Activated gamma-delta T cell treated with Interleukin-2 at 50 U/mL for 16 hours (primary cell): ENCODE results near the gene GABRB1.

Experiments
- DNase-seq: peaks from one replicate; pipeline ENCODE4 v3.0.0-alpha.2; 2020

The GABRB1 gene

GRCh38 chr4:47410271-47410670 lies 378.9 kb downstream of the GABRB1 start:
- no peak for DNase-seq

DNA sequence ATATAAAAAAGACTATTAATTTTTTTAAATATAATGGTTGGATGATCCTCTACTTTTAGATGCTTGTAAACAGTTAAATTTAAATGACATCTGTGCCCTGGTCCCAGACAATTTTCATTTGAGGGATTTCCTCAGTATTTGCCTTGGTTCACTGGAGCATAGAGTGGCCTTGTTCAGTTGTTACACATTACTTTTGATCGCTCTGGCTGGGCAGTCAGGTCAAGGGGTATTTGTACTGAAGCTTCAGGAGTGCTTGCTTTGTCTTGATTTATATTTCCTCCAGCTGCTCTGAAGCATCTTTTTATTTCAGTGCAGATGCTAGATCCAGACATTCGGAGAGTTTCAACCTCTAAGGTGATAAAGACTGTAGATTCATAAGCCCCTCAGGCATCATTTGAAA lies 382.2 kb downstream of the GABRB1 start:
- DNase-seq, result no peak

DNA sequence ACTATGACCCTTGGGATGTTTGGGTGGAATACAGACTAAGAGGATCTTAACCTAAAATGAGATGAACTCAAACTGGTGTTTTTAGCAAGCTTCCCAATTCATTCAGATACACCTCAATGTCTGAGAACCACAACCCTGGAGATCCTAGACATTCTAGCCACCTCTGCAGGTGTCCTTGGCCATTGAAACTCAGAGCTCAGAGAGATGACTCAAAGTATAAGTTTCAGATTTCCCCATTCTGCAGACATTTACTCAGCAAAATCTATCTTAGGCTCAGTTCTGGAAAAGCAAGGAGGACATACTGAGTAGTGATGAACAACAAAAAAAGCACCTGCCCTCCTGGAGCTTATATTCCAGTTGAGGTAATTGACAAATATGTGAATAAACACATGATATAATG lies 384.4 kb downstream of the GABRB1 start:
- DNase-seq, result no peak

DNA sequence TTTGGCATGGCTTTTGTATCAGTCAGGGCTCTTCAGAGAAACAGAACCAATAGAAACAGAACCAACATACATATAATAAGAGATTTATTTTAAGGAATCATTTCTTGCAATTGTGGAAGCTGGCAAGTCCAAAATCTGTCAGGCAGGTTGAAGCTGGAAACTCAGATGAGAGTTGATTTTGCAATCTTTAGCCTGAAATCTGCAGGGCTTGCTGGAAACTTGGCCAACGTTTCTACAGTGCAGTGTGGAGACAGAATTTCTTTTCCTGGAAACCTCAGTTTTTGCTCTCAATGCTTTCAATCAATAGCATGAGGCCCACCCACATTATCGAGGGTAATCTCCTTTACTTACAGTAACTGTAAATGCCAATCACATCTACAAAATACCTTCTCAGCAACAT lies 386.8 kb downstream of the GABRB1 start:
- no peak for DNase-seq

GRCh38 chr4:47419296-47419695 lies 387.9 kb downstream of the GABRB1 start:
- DNase-seq, result no peak

- no peak for DNase-seq
Observed at GRCh38 chr4:47425628-47426027, 394.3 kb downstream of the GABRB1 start.

- DNase-seq, result no peak
Observed at GRCh38 chr4:47427935-47428334, 396.6 kb downstream of the GABRB1 start.

- no peak for DNase-seq
Observed at GRCh38 chr4:47432749-47433148, 401.4 kb downstream of the GABRB1 start.

- DNase-seq, result no peak
Observed at GRCh38 chr4:47434931-47435330, 403.6 kb downstream of the GABRB1 start.

DNA sequence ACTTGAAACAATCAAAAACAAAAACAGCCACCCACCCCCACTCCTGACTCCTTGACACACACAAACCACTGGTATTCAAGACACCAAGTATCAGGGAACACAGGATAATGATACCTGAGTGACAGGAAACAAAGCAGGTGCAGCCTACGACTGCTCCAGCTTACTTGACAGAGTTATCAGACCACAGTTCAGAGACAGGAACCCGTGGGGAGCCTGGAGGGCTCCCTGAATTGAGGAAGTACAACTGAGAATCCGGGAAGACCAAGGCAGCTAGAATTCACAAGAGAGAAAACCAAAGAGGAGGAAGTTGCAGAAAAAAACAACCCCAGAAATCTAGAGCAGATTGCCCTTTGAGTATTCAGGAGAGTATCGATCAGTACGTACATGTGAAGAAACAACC lies 411.6 kb downstream of the GABRB1 start:
- no peak for DNase-seq

GRCh38 chr4:47444031-47444430 lies 412.7 kb downstream of the GABRB1 start:
- no peak for DNase-seq

DNA sequence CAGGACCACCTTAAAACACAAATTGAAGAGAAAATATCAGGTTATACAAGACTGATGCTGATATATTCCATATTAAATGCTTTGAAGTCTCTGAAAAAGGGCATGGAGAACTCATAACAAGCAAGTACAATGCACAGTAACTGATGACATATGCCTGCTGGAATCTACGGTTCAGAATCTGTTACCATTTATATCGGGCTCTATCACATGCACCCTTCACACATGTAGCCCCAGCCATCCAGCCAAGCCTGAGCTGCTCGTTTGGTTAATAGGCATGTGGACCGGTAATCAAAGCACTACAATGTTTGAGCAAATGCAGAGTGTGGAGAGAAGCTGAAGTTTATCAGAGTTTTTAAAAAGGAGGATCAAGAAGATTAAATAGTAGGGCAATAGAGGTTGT lies 420.3 kb downstream of the GABRB1 start:
- DNase-seq, result no peak

DNA sequence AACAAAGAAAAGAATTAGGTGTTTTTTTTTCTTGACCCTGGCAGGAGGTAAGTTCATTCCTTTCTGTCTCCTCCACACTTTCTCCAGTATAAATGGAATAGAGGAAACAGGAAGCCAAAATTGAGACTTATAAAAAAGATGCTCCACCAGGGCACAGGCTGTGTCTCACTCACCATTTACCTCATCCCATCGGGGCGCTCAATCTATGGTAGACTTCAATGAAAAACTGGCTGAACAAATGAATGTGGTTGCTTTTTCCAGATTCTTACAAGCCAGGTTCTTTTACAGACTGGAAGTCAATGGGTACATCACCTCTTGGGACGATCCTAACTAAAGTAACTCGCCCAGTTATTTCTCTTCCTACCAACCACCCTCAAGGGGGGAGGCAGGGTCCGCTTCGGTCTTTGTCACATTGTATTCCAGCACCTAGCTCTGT lies 431.4 kb downstream of the GABRB1 start:
- DNase-seq, result no peak

DNA sequence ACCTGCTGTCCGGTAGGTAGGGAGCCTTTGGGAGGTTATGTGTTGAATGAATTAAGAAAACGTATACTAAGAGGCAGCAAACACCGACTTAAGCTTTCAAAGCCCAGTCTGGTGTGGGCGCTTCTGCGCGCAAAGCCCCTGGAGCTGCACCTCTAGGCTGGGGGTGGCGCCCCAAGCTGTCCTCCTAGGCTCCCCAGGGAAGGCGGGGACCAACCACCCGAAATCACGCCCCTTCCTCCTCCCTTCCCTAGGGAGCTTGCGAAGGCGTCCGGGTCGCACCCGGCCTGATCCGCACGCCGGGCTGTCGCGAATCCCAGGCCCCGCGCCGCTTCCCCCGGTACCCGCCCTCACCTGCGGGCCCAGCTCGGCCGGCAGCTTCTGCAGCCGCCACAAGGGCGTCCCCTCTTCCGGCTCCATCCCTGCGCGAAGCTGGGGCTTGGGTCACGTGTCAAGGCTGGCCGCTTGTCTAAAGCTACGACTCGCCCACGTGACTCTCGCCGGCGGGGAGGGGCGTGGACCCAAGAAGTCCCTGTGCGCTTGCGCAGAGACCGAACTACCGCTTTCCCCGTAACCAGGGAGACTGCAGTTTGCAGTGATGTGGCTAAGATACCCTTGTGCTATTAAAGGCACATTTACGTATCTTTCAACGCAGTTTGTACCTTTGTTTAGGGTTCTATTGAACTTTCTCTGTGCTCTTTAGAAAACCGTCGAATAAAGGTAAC lies 432.0 kb downstream of the GABRB1 start, which contains the start of gene COMMD8:
TSS of gene COMMD8 (minus strand) at position 468 of the 722 bp plus-strand sequence. CDS start at position 417, 51 bp downstream.
- peak; percentile 97 for DNase-seq

DNA sequence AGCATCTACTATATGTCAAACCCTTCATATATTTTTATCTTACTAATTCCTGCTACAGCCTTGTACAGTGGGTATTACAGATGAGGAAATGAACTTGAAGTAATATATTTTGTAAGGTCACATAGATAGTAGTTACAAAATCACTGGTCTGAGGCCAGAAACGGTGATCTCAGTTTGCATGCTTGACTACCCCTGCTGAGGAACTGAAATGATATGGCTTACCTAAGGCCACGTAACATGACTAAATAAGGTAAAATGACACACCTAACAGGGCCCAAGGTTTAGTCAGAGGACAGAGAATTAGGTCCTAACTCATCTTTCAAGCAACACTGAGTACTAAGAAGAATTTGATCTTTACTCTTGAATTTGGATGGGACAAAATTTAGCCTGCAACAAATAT lies 433.6 kb downstream of the GABRB1 start:
- no peak for DNase-seq

DNA sequence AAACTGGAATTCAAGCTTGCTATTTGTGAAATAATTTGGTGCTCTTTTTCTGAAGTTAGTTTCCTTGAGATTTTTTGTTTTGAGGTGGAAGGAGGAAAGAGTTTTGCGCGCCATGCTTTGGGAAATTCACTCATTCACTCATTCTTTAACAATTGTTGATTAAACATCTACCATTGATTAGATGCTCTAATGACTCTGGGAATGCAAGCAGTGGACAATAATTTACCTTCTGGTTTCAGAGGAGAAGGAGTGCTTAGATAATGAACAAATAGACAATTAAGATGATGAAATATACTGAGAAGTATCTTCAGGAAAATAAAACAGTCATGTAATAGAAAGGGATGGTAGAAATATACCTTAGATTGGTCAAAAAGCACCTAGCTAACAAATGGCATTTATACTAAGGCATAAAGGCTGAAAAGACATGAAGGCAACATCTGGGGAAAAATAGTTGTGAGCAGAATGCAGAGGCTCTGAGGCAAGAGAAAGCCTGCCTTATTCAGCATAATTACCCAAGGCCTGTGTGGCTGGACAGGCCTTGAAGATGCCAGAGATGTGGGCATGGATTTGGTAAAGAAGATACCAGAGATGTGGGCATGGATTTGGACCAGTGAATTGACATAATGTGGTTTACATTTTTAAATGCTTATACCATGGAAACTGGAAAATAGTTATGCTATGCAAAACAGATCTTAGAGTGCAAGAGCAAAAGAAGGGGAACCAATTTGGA lies 434.9 kb downstream of the GABRB1 start:
- no peak for DNase-seq

- no peak for DNase-seq
Observed at GRCh38 chr4:47468706-47469365, 437.5 kb downstream of the GABRB1 start.

GRCh38 chr4:47469951-47470350 lies 438.6 kb downstream of the GABRB1 start:
- DNase-seq, result no peak

- DNase-seq, result no peak
Observed at GRCh38 chr4:47471064-47471463, 439.7 kb downstream of the GABRB1 start.

DNA sequence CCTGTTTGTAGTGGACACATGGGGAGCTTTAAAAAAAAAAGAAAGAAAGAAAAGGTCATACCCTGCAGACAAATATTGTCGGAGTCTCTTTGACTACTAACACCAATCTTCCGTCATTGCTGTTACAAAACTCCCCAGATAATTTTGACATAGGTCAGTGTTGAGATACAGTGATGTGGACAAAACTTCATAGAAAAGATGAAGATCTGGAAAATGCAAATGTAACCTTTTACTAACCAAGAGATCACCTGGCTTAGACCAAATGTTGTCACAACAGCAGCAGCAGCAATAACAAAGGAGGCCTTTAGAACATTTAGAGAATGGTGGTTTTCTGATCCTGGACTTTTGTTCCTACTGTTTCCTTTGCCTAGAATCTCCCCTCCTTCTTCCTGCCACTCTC lies 440.2 kb downstream of the GABRB1 start:
- no peak for DNase-seq

GRCh38 chr4:47473141-47473750 lies 441.9 kb downstream of the GABRB1 start:
- no peak for DNase-seq

- no peak for DNase-seq
Observed at GRCh38 chr4:47474799-47475198, 443.4 kb downstream of the GABRB1 start.

- DNase-seq, result no peak
Observed at GRCh38 chr4:47475411-47475810, 444.0 kb downstream of the GABRB1 start.
